HEK293 (cell line): ENCODE data around the gene ABCB9.
A peak's percentile ranks its signal among the peaks of the same experiment; 100 is the strongest.

Experiments
- CTCF ChIA-PET: fragments of 350-600 bp; formaldehyde crosslinking; extraction: SDS; loops from one replicate; lab custom pipeline; 2021; ENCODE audit warnings: antibody characterized with exemption; lab: Yijun Ruan, JAX
- POLR2A ChIA-PET: fragments of 300-600 bp; formaldehyde crosslinking; extraction: SDS; loops from one replicate; lab custom pipeline; 2020; ENCODE audit warnings: antibody characterized with exemption, inconsistent platforms; lab: Yijun Ruan, JAX
- H3K27ac ChIP-seq: fragments of 200-500 bp; sonication (Bioruptor generic); 2 replicates; pipeline ENCODE4 v1.5.1; 2014; ENCODE audit warnings: low read depth, low read length, control low read depth, inconsistent platforms; ENCODE audit errors: extremely low read depth
- H3K36me3 ChIP-seq, 2 experiments: fragments of 200-500 bp in 1 of 2; sonication (Bioruptor generic) in 1 of 2; 1 replicate in 1 of 2; 2 replicates in 1 of 2; pipeline ENCODE4 v1.5.1; 2014 to 2017; ENCODE audit warnings: inconsistent platforms in 2 of 2, low read length in 2 of 2; ENCODE audit not compliant: control insufficient read depth in 2 of 2, insufficient read depth in 1 of 2
- H3K4me1 ChIP-seq: fragments of 200-500 bp; sonication (Bioruptor generic); 2 replicates; pipeline ENCODE4 v1.5.1; 2014; ENCODE audit warnings: mild to moderate bottlenecking, low read length, inconsistent platforms; ENCODE audit not compliant: control insufficient read depth, insufficient read depth
- H3K4me3 ChIP-seq: 2 replicates; pipeline ENCODE4 v1.5.1; 2011; ENCODE audit warnings: low read depth, mild to moderate bottlenecking, control low read depth, low read length, moderate library complexity
- H3K9me3 ChIP-seq: fragments of 200-500 bp; sonication (Bioruptor generic); 2 replicates; pipeline ENCODE4 v1.5.1; 2014; ENCODE audit warnings: low read depth, low read length, inconsistent platforms; ENCODE audit not compliant: control insufficient read depth, insufficient read depth
- EGR2 ChIP-seq: fragments of 450-650 bp; formaldehyde crosslinking; IDR thresholded peaks from 2 replicates; pipeline ENCODE4 v1.5.1; 2016; ENCODE audit warnings: low read depth, missing biosample characterization, missing genetic modification characterization
- HOXA7 ChIP-seq: sonication (generic); formaldehyde crosslinking; IDR thresholded peaks from 2 replicates; pipeline ENCODE4 v1.8.1; 2022; ENCODE audit warnings: missing genetic modification reagents, borderline replicate concordance
- KLF1 ChIP-seq: fragments of 450-650 bp; formaldehyde crosslinking; IDR thresholded peaks from 2 replicates; pipeline ENCODE4 v1.5.1; 2016; ENCODE audit warnings: missing biosample characterization, missing genetic modification characterization
- KLF16 ChIP-seq: fragments of 450-650 bp; formaldehyde crosslinking; IDR thresholded peaks from 2 replicates; pipeline ENCODE4 v1.5.1; 2017; ENCODE audit warnings: missing biosample characterization, missing genetic modification characterization
- KLF17 ChIP-seq: fragments of 450-650 bp; formaldehyde crosslinking; IDR thresholded peaks from 2 replicates; pipeline ENCODE4 v1.5.1; 2016; ENCODE audit warnings: missing biosample characterization, missing genetic modification characterization
- KLF7 ChIP-seq: fragments of 450-650 bp; formaldehyde crosslinking; IDR thresholded peaks from 2 replicates; pipeline ENCODE4 v1.5.1; 2016; ENCODE audit warnings: missing biosample characterization, missing genetic modification characterization, borderline replicate concordance
- MYNN ChIP-seq: fragments of 450-650 bp; formaldehyde crosslinking; IDR thresholded peaks from 2 replicates; pipeline ENCODE4 v1.5.1; 2016; ENCODE audit warnings: missing biosample characterization, missing genetic modification characterization, borderline replicate concordance
- PRDM2 ChIP-seq: fragments of 450-650 bp; formaldehyde crosslinking; IDR thresholded peaks from 2 replicates; pipeline ENCODE4 v1.5.1; 2016; ENCODE audit warnings: missing biosample characterization, missing genetic modification characterization, borderline replicate concordance
- ZBTB20 ChIP-seq: fragments of 450-650 bp; formaldehyde crosslinking; IDR thresholded peaks from 2 replicates; pipeline ENCODE4 v1.5.1; 2016; ENCODE audit warnings: missing biosample characterization, missing genetic modification characterization
- ZFHX2 ChIP-seq: fragments of 450-650 bp; formaldehyde crosslinking; conservative IDR thresholded peaks from 2 replicates; pipeline ENCODE4 v1.5.1; 2016; ENCODE audit warnings: missing biosample characterization, missing genetic modification characterization
- ZNF146 ChIP-seq: fragments of 450-650 bp; formaldehyde crosslinking; IDR thresholded peaks from 2 replicates; pipeline ENCODE4 v1.5.1; 2016; ENCODE audit warnings: missing biosample characterization, missing genetic modification characterization
- ZNF148 ChIP-seq: fragments of 450-650 bp; formaldehyde crosslinking; IDR thresholded peaks from 2 replicates; pipeline ENCODE4 v1.5.0; 2017; ENCODE audit warnings: missing biosample characterization, missing genetic modification characterization, borderline replicate concordance
- ZNF157 ChIP-seq: fragments of 450-650 bp; formaldehyde crosslinking; IDR thresholded peaks from 2 replicates; pipeline ENCODE4 v1.5.1; 2016; ENCODE audit warnings: missing biosample characterization, missing genetic modification characterization
- ZNF169 ChIP-seq: fragments of 450-650 bp; formaldehyde crosslinking; IDR thresholded peaks from 2 replicates; pipeline ENCODE4 v1.5.1; 2016; ENCODE audit warnings: missing biosample characterization, missing genetic modification characterization
- ZNF175 ChIP-seq: fragments of 450-650 bp; formaldehyde crosslinking; IDR thresholded peaks from 2 replicates; pipeline ENCODE4 v1.5.1; 2016; ENCODE audit warnings: missing biosample characterization, missing genetic modification characterization
- ZNF302 ChIP-seq: fragments of 450-650 bp; formaldehyde crosslinking; IDR thresholded peaks from 2 replicates; pipeline ENCODE4 v1.5.1; 2016; ENCODE audit warnings: missing biosample characterization, missing genetic modification characterization, low read depth
- ZNF391 ChIP-seq: fragments of 450-650 bp; formaldehyde crosslinking; IDR thresholded peaks from 2 replicates; pipeline ENCODE4 v1.5.1; 2016; ENCODE audit warnings: low read depth, missing biosample characterization, missing genetic modification characterization, borderline replicate concordance
- ZNF394 ChIP-seq: fragments of 450-650 bp; formaldehyde crosslinking; IDR thresholded peaks from 2 replicates; pipeline ENCODE4 v1.5.1; 2016; ENCODE audit warnings: missing biosample characterization, missing genetic modification characterization, mild to moderate bottlenecking, moderate library complexity, borderline replicate concordance
- ZNF473 ChIP-seq: fragments of 450-650 bp; formaldehyde crosslinking; IDR thresholded peaks from 2 replicates; pipeline ENCODE4 v1.5.1; 2017; ENCODE audit warnings: missing biosample characterization, missing genetic modification characterization
- ZNF518A ChIP-seq: fragments of 450-650 bp; formaldehyde crosslinking; conservative IDR thresholded peaks from 2 replicates; pipeline ENCODE4 v1.5.1; 2016; ENCODE audit warnings: low read depth, missing biosample characterization, missing genetic modification characterization
- ZNF521 ChIP-seq: fragments of 450-650 bp; formaldehyde crosslinking; IDR thresholded peaks from 2 replicates; pipeline ENCODE4 v1.5.1; 2017; ENCODE audit warnings: missing biosample characterization, mild to moderate bottlenecking, missing genetic modification characterization
- ZNF600 ChIP-seq: fragments of 450-650 bp; formaldehyde crosslinking; IDR thresholded peaks from 2 replicates; pipeline ENCODE4 v1.5.1; 2016; ENCODE audit warnings: missing biosample characterization, missing genetic modification characterization
- ZNF664 ChIP-seq: fragments of 450-650 bp; formaldehyde crosslinking; IDR thresholded peaks from 2 replicates; pipeline ENCODE4 v1.5.1; 2016; ENCODE audit warnings: missing biosample characterization, missing genetic modification characterization

The ABCB9 gene

GRCh38 chr12:122974274-122974891, 8.1 kb upstream of the ABCB9 start:
- Histone ChIP-seq H3K36me3 (peaks cover 0 to 27% of the 10 kb centered on the region in 2 experiments; a peak in 1 of 3 replicates), H3K9me3 (no peaks in the 10 kb centered on the region), H3K27ac (peak overlapping the region; percentile 83), H3K4me1 (no peaks in the 10 kb centered on the region), H3K4me3 (peak overlapping the region; percentile 87)
- CTCF ChIA-PET, result interaction anchor here (0.6 to 2.4 kb wide), 4 partner anchors 39 to 264 kb away, joined by 3 to 9 read pairs (median 4); no protein-coding TSS in a partner anchor
- POLR2A ChIA-PET, result interaction anchor here (0.5 to 3.7 kb wide), 13 partner anchors 8 to 872 kb away, joined by 3 to 36 read pairs (median 3); partner anchors contain the start of genes ABCB9, MPHOSPH9 and MTRFR
- no peak for TF ChIP-seq ZNF175
- TF ChIP-seq ZNF521 (tag by site-specific recombination), result no peak
- peak; percentile 70 for TF ChIP-seq KLF16 (tag by site-specific recombination)
- TF ChIP-seq KLF1 (tag by site-specific recombination), result peak; percentile 74
- no peak for TF ChIP-seq HOXA7 (CRISPR knock-in tag)
- no peak for TF ChIP-seq ZNF146
- no peak for TF ChIP-seq ZNF148 (tag by site-specific recombination)
- TF ChIP-seq EGR2 (tag by site-specific recombination), result peak; percentile 37; the same call in 1 of the 2 replicates
- peak; percentile 67 for TF ChIP-seq ZBTB20 (tag by site-specific recombination)
- peak; percentile 9; the same call in 1 of the 2 replicates for TF ChIP-seq ZNF600 (tag by site-specific recombination)
- no peak for TF ChIP-seq PRDM2 (tag by site-specific recombination)
- TF ChIP-seq ZNF157 (tag by site-specific recombination), result no peak
- TF ChIP-seq KLF17 (tag by site-specific recombination), result peak; percentile 37; the same call in 1 of the 2 replicates
- peak; percentile 72 for TF ChIP-seq ZFHX2 (tag by site-specific recombination)
- TF ChIP-seq ZNF169 (tag by site-specific recombination), result no peak
- TF ChIP-seq ZNF394 (tag by site-specific recombination), result peak; percentile 67; the same call in 1 of the 2 replicates
- TF ChIP-seq ZNF391 (tag by site-specific recombination), result no peak
- peak; percentile 65 for TF ChIP-seq ZNF518A (tag by site-specific recombination)
- TF ChIP-seq ZNF664 (tag by site-specific recombination), result peak; percentile 38; the same call in 1 of the 2 replicates
- no peak for TF ChIP-seq ZNF473 (tag by site-specific recombination)
- no peak for TF ChIP-seq MYNN (tag by site-specific recombination)
- TF ChIP-seq ZNF302 (tag by site-specific recombination), result no peak
- TF ChIP-seq KLF7 (tag by site-specific recombination), result peak; percentile 28; the same call in 1 of the 2 replicates
